SU-DHL-6 (cell line): ENCODE measurements around the gene SLC4A5.

ENCODE experiments used
- EZH2phosphoT487 ChIP-seq: fragments of 200-600 bp; sonication (generic), shearing (Covaris generic); conservative IDR thresholded peaks from 2 replicates; pipeline ENCODE4 v1.6.1; 2018; ENCODE audit warnings: mild to moderate bottlenecking, antibody characterized with exemption, low read length, moderate library complexity, mixed read lengths
- TF ChIP-seq, protein P1 (sequence below): fragments of 200-600 bp; sonication (generic); IDR thresholded peaks from one replicate; pipeline ENCODE4 v1.5.1; 2017; ENCODE audit warnings: antibody characterized with exemption, mild to moderate bottlenecking, low read length, moderate library complexity; ENCODE audit not compliant: insufficient read depth, poor library complexity, severe bottlenecking

- TF ChIP-seq, protein P1, sequence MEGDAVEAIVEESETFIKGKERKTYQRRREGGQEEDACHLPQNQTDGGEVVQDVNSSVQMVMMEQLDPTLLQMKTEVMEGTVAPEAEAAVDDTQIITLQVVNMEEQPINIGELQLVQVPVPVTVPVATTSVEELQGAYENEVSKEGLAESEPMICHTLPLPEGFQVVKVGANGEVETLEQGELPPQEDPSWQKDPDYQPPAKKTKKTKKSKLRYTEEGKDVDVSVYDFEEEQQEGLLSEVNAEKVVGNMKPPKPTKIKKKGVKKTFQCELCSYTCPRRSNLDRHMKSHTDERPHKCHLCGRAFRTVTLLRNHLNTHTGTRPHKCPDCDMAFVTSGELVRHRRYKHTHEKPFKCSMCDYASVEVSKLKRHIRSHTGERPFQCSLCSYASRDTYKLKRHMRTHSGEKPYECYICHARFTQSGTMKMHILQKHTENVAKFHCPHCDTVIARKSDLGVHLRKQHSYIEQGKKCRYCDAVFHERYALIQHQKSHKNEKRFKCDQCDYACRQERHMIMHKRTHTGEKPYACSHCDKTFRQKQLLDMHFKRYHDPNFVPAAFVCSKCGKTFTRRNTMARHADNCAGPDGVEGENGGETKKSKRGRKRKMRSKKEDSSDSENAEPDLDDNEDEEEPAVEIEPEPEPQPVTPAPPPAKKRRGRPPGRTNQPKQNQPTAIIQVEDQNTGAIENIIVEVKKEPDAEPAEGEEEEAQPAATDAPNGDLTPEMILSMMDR, result no peak
- TF ChIP-seq EZH2phosphoT487, result no peak
Measured at GRCh38 chr2:74333175-74333574, 10.0 kb downstream of the SLC4A5 start.
